IMR-90 (cell line): ENCODE results near the gene N4BP2. TPM values are rescaled to one million over a fixed set of nuclear protein-coding genes. Genes with fewer than 3 reads are reported as not detected.

Source experiments
- ATAC-seq: fragments of 200-7000 bp; cut with Tn5 transposase; 2 replicates; pipeline ENCODE4 v1.9.1; 2020; ENCODE audit warnings: low read depth, mild to moderate bottlenecking, moderate library complexity
- BruUV-seq: library from RNA; stranded (reverse); fragments of 400-500 nt; replicated peaks from 2 replicates; lab custom pipeline; 2021; lab: Mats Ljungman, UMichigan
- CTCF ChIA-PET: fragments of 300-600 bp; formaldehyde crosslinking; extraction: SDS; loops from one replicate; lab custom pipeline; 2021; ENCODE audit warnings: antibody characterized with exemption; lab: Yijun Ruan, JAX
- POLR2A ChIA-PET: fragments of 300-600 bp; sonication (Branson Sonifier 250); formaldehyde crosslinking; loops from one replicate; lab custom pipeline; 2022; ENCODE audit warnings: antibody characterized with exemption; ENCODE audit not compliant: unreplicated experiment; lab: Charles Lee
- DNase-seq: peaks from one replicate; pipeline ENCODE4 v3.0.0; 2013
- H2AFZ ChIP-seq: replicated peaks from 2 replicates; pipeline ENCODE3; 2013; ENCODE audit warnings: low read length, mild to moderate bottlenecking; ENCODE audit not compliant: poor library complexity
- H2AK5ac ChIP-seq: 2 replicates; pipeline ENCODE4 v1.6.1; 2013; ENCODE audit warnings: low read depth, low read length, inconsistent platforms
- H2AK9ac ChIP-seq: replicated peaks from 2 replicates; pipeline ENCODE3; 2013; ENCODE audit warnings: mild to moderate bottlenecking, low read depth, low read length, moderate library complexity; ENCODE audit not compliant: poor library complexity
- H2BK120ac ChIP-seq: 2 replicates; pipeline ENCODE4 v1.6.1; 2013; ENCODE audit warnings: low read depth, low read length, inconsistent platforms
- H2BK15ac ChIP-seq: 3 replicates; pipeline ENCODE4 v1.6.1; 2013; ENCODE audit warnings: low read depth, low read length, inconsistent platforms
- H2BK20ac ChIP-seq: 2 replicates; pipeline ENCODE4 v1.6.1; 2013; ENCODE audit warnings: low read depth, mild to moderate bottlenecking, inconsistent platforms, low read length, moderate library complexity
- H2BK5ac ChIP-seq: 2 replicates; pipeline ENCODE4 v1.6.1; 2013; ENCODE audit warnings: mild to moderate bottlenecking, low read depth, low read length, inconsistent platforms; ENCODE audit not compliant: poor library complexity, severe bottlenecking
- H3K14ac ChIP-seq: replicated peaks from 2 replicates; pipeline ENCODE4 v1.6.1; 2013; ENCODE audit warnings: low read depth, low read length, inconsistent platforms
- H3K18ac ChIP-seq: 2 replicates; pipeline ENCODE4 v1.6.1; 2013; ENCODE audit warnings: low read depth, low read length, control low read depth
- H3K23ac ChIP-seq: 2 replicates; pipeline ENCODE4 v1.6.1; 2013; ENCODE audit warnings: low read depth, low read length, inconsistent platforms
- H3K27ac ChIP-seq: 2 replicates; pipeline ENCODE4 v1.5.1; 2013; ENCODE audit warnings: mild to moderate bottlenecking, control low read depth, low read length; ENCODE audit not compliant: insufficient read depth
- H3K27me3 ChIP-seq: 2 replicates; pipeline ENCODE4 v1.6.1; 2013; ENCODE audit warnings: low read length; ENCODE audit not compliant: control insufficient read depth, insufficient read depth
- H3K36me3 ChIP-seq: 2 replicates; pipeline ENCODE4 v1.6.1; 2013; ENCODE audit warnings: low read length, mixed read lengths; ENCODE audit not compliant: control insufficient read depth, insufficient read depth
- H3K4ac ChIP-seq: 2 replicates; pipeline ENCODE4 v1.6.1; 2013; ENCODE audit warnings: low read depth, low read length, inconsistent platforms
- H3K4me1 ChIP-seq: 2 replicates; pipeline ENCODE4 v1.6.1; 2013; ENCODE audit warnings: low read length, mixed read lengths; ENCODE audit not compliant: control insufficient read depth, insufficient read depth
- H3K4me2 ChIP-seq: 2 replicates; pipeline ENCODE4 v1.6.1; 2013; ENCODE audit warnings: low read depth, mild to moderate bottlenecking, control low read depth, low read length, moderate library complexity
- H3K4me3 ChIP-seq: 2 replicates; pipeline ENCODE4 v1.5.1; 2013; ENCODE audit warnings: low read depth, mild to moderate bottlenecking, control low read depth, low read length, moderate library complexity; ENCODE audit not compliant: insufficient read depth
- H3K56ac ChIP-seq: 2 replicates; pipeline ENCODE4 v1.6.1; 2013; ENCODE audit warnings: low read length, inconsistent platforms; ENCODE audit not compliant: insufficient read depth; ENCODE audit errors: extremely low read depth
- H3K79me1 ChIP-seq, 2 experiments: 2 replicates each; pipeline ENCODE4 v1.6.1; 2013; ENCODE audit warnings: low read length in 2 of 2, inconsistent platforms in 1 of 2, low read depth in 1 of 2
- H3K9ac ChIP-seq: 2 replicates; pipeline ENCODE4 v1.6.1; 2013; ENCODE audit warnings: low read depth, low read length, control low read depth
- H3K9me1 ChIP-seq: 2 replicates; pipeline ENCODE4 v1.6.1; 2013; ENCODE audit warnings: low read length, inconsistent platforms; ENCODE audit not compliant: insufficient read depth
- H3K9me3 ChIP-seq: 2 replicates; pipeline ENCODE4 v1.6.1; 2013; ENCODE audit warnings: low read length; ENCODE audit not compliant: control insufficient read depth, insufficient read depth
- H4K20me1 ChIP-seq: 2 replicates; pipeline ENCODE4 v1.6.1; 2013; ENCODE audit warnings: low read length, inconsistent platforms; ENCODE audit not compliant: insufficient read depth
- H4K5ac ChIP-seq: 2 replicates; pipeline ENCODE4 v1.6.1; 2013; ENCODE audit warnings: mild to moderate bottlenecking, low read depth, low read length, control low read depth
- H4K8ac ChIP-seq, 2 experiments: 2 replicates each; pipeline ENCODE4 v1.6.1; 2013; ENCODE audit warnings: low read depth in 2 of 2, low read length in 2 of 2, control low read depth in 1 of 2, inconsistent platforms in 1 of 2
- H4K91ac ChIP-seq: 2 replicates; pipeline ENCODE4 v1.6.1; 2013; ENCODE audit warnings: low read depth, low read length, inconsistent platforms; ENCODE audit not compliant: insufficient read depth
- MAZ ChIP-seq: IDR thresholded peaks from 2 replicates; pipeline ENCODE4 v1.6.1; 2012; ENCODE audit warnings: low read depth, mild to moderate bottlenecking, low read length, improper control_type of control experiment, moderate library complexity, borderline replicate concordance
- MXI1 ChIP-seq: IDR thresholded peaks from 2 replicates; pipeline ENCODE4 v1.6.1; 2012; ENCODE audit warnings: low read depth, mild to moderate bottlenecking, low read length, moderate library complexity, borderline replicate concordance
- NFE2L2 ChIP-seq: fragments of 150-350 bp; IDR thresholded peaks from 2 replicates; pipeline ENCODE4 v1.6.1; 2016; ENCODE audit warnings: low read depth, mild to moderate bottlenecking, low read length
- USF2 ChIP-seq: fragments of 150-350 bp; IDR thresholded peaks from 2 replicates; pipeline ENCODE4 v1.6.1; 2017; ENCODE audit warnings: mild to moderate bottlenecking, antibody characterized with exemption, low read length, low read depth
- whole genome bisulfite sequencing, 2 experiments: methylation state at CpG; one replicate each; pipeline versions ENCODE4 v1.1.5 to v1.1.7; 2013; ENCODE audit warnings: missing lambda C conversion rate in 2 of 2; ENCODE audit not compliant: insufficient read length in 1 of 2; ENCODE audit errors: extremely low coverage in 2 of 2; 5-methylcytosine and 5-hydroxymethylcytosine counted together
- dilution Hi-C: fragments of 300-500 bp; cut with HindIII; formaldehyde crosslinking; loops from one replicate; pipeline ENCODE4 v1.14.3; 2018; ENCODE audit warnings: low sequenced_read_pairs; ENCODE audit not compliant: unreplicated experiment
- in situ Hi-C: fragments of 300-500 bp; cut with MboI; formaldehyde crosslinking; loops from 3 replicates; pipeline ENCODE4 v1.14.3; 2019; ENCODE audit warnings: low sequenced_read_pairs, inconsistent platforms, mixed read lengths
- intact Hi-C: fragments of 100-400 bp; cut with micrococcal nuclease; formaldehyde crosslinking; loops from 2 replicates; pipeline ENCODE4 v1.10.0; 2022
- polyA plus RNA-seq, 3 experiments: library from polyadenylated mRNA; depleted of rRNA; stranded (reverse); fragments of >200 nt; gene quantifications; 2 replicates each; pipeline ENCODE4 v1.2.3, GENCODE V29; 2012; ENCODE audit warnings: low replicate concordance in 1 of 3
- total RNA-seq: library from RNA; depleted of rRNA; stranded (reverse); fragments of >200 nt; gene quantifications from 2 replicates; pipeline ENCODE4 v1.2.3, GENCODE V29; 2012

The N4BP2 gene
- total and polyA plus RNA-seq, 2 of the 4 experiments (the other 2 are of a cell fraction), result 0.84 to 2.2 TPM

- Histone ChIP-seq H3K36me3 (no peaks in the 10 kb centered on the region), H3K79me1 (no peaks in the 10 kb centered on the region), H3K27me3 (no peaks in the 10 kb centered on the region), H4K5ac (no peak overlapping the region), H3K14ac (no peak overlapping the region), H2AK5ac (no peak overlapping the region), H3K9ac (no peak overlapping the region), H4K91ac (no peak overlapping the region), H3K4me3 (no peak overlapping the region), H3K27ac (no peak overlapping the region), H2AK9ac (no peak overlapping the region), H2AFZ (no peak overlapping the region), H3K4ac (no peak overlapping the region), H3K9me1 (no peaks in the 10 kb centered on the region), H3K4me2 (no peak overlapping the region), H3K9me3 (no peaks in the 10 kb centered on the region), H2BK15ac (no peak overlapping the region), H2BK5ac (no peak overlapping the region), H3K18ac (no peak overlapping the region), H3K4me1 (no peaks in the 10 kb centered on the region), H2BK120ac (no peak overlapping the region), H3K56ac (no peak overlapping the region), H4K20me1 (no peaks in the 10 kb centered on the region), H4K8ac (no peak overlapping the region), H2BK20ac (no peak overlapping the region), H3K23ac (no peak overlapping the region)
- BruUV-seq, result no TSS peak
- TF ChIP-seq NFE2L2 (no peak), MXI1 (no peak), USF2 (no peak), MAZ (no peak)
- in situ Hi-C loops, result no loop called here
- ChIA-PET POLR2A (interaction anchor here (0.5 kb wide), 1 partner anchor 566 kb away, joined by 4 read pairs; no protein-coding TSS in a partner anchor), CTCF (interaction anchor here (1.0 to 1.7 kb wide), 4 partner anchors 155 to 165 kb away, joined by 3 to 6 read pairs (median 3); no protein-coding TSS in a partner anchor)
- DNase-seq (no peak), ATAC-seq (no peak)
- dilution Hi-C loops, result no loop called here
- no CpG with 5 or more reads among the region's 4 CpGs for WGBS, 2 experiments
- intact Hi-C loops, result loop anchor here (5.0 kb wide), 2 partner anchors 400 to 580 kb away; no protein-coding TSS in a partner anchor
Observed at GRCh38 chr4:40152637-40153036, 96.0 kb downstream of the N4BP2 start.
